H9 (cell line): ENCODE measurements around the gene OLFM4. TPM values are rescaled to one million over a fixed set of nuclear protein-coding genes. Genes with fewer than 3 reads are reported as not detected.
A peak's percentile ranks its signal among the peaks of the same experiment; 100 is the strongest.

Experiments
- DNase-seq: peaks from one replicate; pipeline ENCODE4 v3.0.0-alpha.2; 2017
- H2AFZ ChIP-seq: one replicate; pipeline ENCODE4 v1.6.1; 2013; ENCODE audit warnings: mild to moderate bottlenecking, low read length, control low read depth, moderate library complexity
- H2AK5ac ChIP-seq: 2 replicates; pipeline ENCODE4 v1.6.1; 2013; ENCODE audit warnings: low read length, control low read depth, mixed read lengths; ENCODE audit not compliant: insufficient read length
- H2BK120ac ChIP-seq: one replicate; pipeline ENCODE4 v1.6.1; 2013; ENCODE audit warnings: low read depth, mild to moderate bottlenecking, low read length, control low read depth, inconsistent platforms; ENCODE audit not compliant: poor library complexity, severe bottlenecking
- H2BK12ac ChIP-seq: 2 replicates; pipeline ENCODE4 v1.6.1; 2013; ENCODE audit warnings: low read length, control low read depth, mixed read lengths, low read depth; ENCODE audit not compliant: insufficient read length
- H2BK15ac ChIP-seq: 2 replicates; pipeline ENCODE4 v1.6.1; 2013; ENCODE audit warnings: low read depth, low read length, control low read depth
- H2BK20ac ChIP-seq: one replicate; pipeline ENCODE4 v1.6.1; 2013; ENCODE audit warnings: low read depth, mild to moderate bottlenecking, low read length, control low read depth, inconsistent platforms; ENCODE audit not compliant: poor library complexity, severe bottlenecking
- H2BK5ac ChIP-seq: 2 replicates; pipeline ENCODE4 v1.6.1; 2013; ENCODE audit warnings: low read length, control low read depth, mixed read lengths; ENCODE audit not compliant: insufficient read length
- H3K14ac ChIP-seq: 2 replicates; pipeline ENCODE4 v1.6.1; 2013; ENCODE audit warnings: low read length, control low read depth; ENCODE audit not compliant: insufficient read depth
- H3K18ac ChIP-seq: 2 replicates; pipeline ENCODE4 v1.6.1; 2013; ENCODE audit warnings: low read depth, mild to moderate bottlenecking, mixed read lengths, low read length, control low read depth; ENCODE audit not compliant: insufficient read length
- H3K23ac ChIP-seq: 2 replicates; pipeline ENCODE4 v1.6.1; 2013; ENCODE audit warnings: low read length, control low read depth, mixed read lengths, low read depth; ENCODE audit not compliant: insufficient read length
- H3K23me2 ChIP-seq: 2 replicates; pipeline ENCODE4 v1.6.1; 2013; ENCODE audit warnings: low read depth, mild to moderate bottlenecking, mixed read lengths, low read length, control low read depth; ENCODE audit not compliant: insufficient read length, poor library complexity, severe bottlenecking
- H3K27ac ChIP-seq: 2 replicates; pipeline ENCODE4 v1.5.1; 2013; ENCODE audit warnings: low read length, control low read depth, mixed read lengths, low read depth; ENCODE audit not compliant: insufficient read length
- H3K27me3 ChIP-seq: 2 replicates; pipeline ENCODE4 v1.6.1; 2013; ENCODE audit warnings: low read length, control low read depth, inconsistent platforms; ENCODE audit not compliant: insufficient read depth
- H3K4ac ChIP-seq: 2 replicates; pipeline ENCODE4 v1.6.1; 2013; ENCODE audit warnings: low read depth, mild to moderate bottlenecking, control low read depth, inconsistent platforms, low read length, moderate library complexity
- H3K4me1 ChIP-seq: 2 replicates; pipeline ENCODE4 v1.6.1; 2013; ENCODE audit warnings: low read length, control low read depth, inconsistent platforms; ENCODE audit not compliant: insufficient read depth
- H3K4me2 ChIP-seq: 2 replicates; pipeline ENCODE4 v1.6.1; 2013; ENCODE audit warnings: low read length, control low read depth, mixed read lengths; ENCODE audit not compliant: insufficient read length, insufficient read depth
- H3K56ac ChIP-seq: 2 replicates; pipeline ENCODE4 v1.6.1; 2013; ENCODE audit warnings: low read depth, mild to moderate bottlenecking, mixed read lengths, low read length, control low read depth; ENCODE audit not compliant: insufficient read length
- H3K79me1 ChIP-seq: 2 replicates; pipeline ENCODE4 v1.6.1; 2013; ENCODE audit warnings: low read depth, mild to moderate bottlenecking, moderate library complexity, low read length, control low read depth, inconsistent platforms; ENCODE audit not compliant: insufficient read depth, poor library complexity, severe bottlenecking
- H3K79me2 ChIP-seq: 2 replicates; pipeline ENCODE4 v1.6.1; 2013; ENCODE audit warnings: low read length, control low read depth, inconsistent platforms; ENCODE audit not compliant: insufficient read depth
- H3K9ac ChIP-seq: 2 replicates; pipeline ENCODE4 v1.6.1; 2013; ENCODE audit warnings: low read length, control low read depth, mixed read lengths; ENCODE audit not compliant: insufficient read length; ENCODE audit errors: extremely low read depth
- H3K9me3 ChIP-seq: one replicate; pipeline ENCODE4 v1.6.1; 2013; ENCODE audit warnings: low read depth, low read length, inconsistent platforms; ENCODE audit not compliant: control insufficient read depth
- H3T11ph ChIP-seq: one replicate; pipeline ENCODE4 v1.6.1; 2013; ENCODE audit warnings: mild to moderate bottlenecking, low read length, control low read depth, inconsistent platforms
- H4K20me1 ChIP-seq: one replicate; pipeline ENCODE4 v1.6.1; 2013; ENCODE audit not compliant: control insufficient read depth, insufficient read length, insufficient read depth
- H4K5ac ChIP-seq: 2 replicates; pipeline ENCODE4 v1.6.1; 2013; ENCODE audit warnings: low read depth, mild to moderate bottlenecking, mixed read lengths, low read length, control low read depth; ENCODE audit not compliant: insufficient read length
- H4K8ac ChIP-seq: replicated peaks from 2 replicates; pipeline ENCODE4 v1.6.1; 2013; ENCODE audit warnings: low read length, control low read depth, mixed read lengths, low read depth; ENCODE audit not compliant: insufficient read length
- H4K91ac ChIP-seq: 2 replicates; pipeline ENCODE4 v1.6.1; 2013; ENCODE audit warnings: low read depth, mild to moderate bottlenecking, moderate library complexity, mixed read lengths, low read length, control low read depth; ENCODE audit not compliant: insufficient read length
- H3K27ac Mint-ChIP-seq, 3 experiments: 2 replicates in 2 of 3; 3 replicates in 1 of 3; pipeline ENCODE4 v1.8.0; 2020 to 2021; ENCODE audit warnings: mixed read lengths in 3 of 3, mild to moderate bottlenecking in 1 of 3, moderate library complexity in 1 of 3
- H3K27me3 Mint-ChIP-seq: 2 replicates; pipeline ENCODE4 v1.8.0; 2021; ENCODE audit warnings: low read depth, mild to moderate bottlenecking, moderate library complexity, mixed read lengths
- H3K36me3 Mint-ChIP-seq, 3 experiments: 2 replicates in 2 of 3; 3 replicates in 1 of 3; pipeline ENCODE4 v1.8.0; 2020 to 2021; ENCODE audit warnings: low read depth in 3 of 3, mixed read lengths in 3 of 3; ENCODE audit not compliant: insufficient read depth in 1 of 3
- H3K4me1 Mint-ChIP-seq, 2 experiments: 2 replicates each; pipeline ENCODE4 v1.8.0; 2020; ENCODE audit warnings: mixed read lengths in 2 of 2
- H3K4me3 Mint-ChIP-seq, 2 experiments: 2 replicates in 1 of 2; 3 replicates in 1 of 2; pipeline ENCODE4 v1.8.0; 2020 to 2021; ENCODE audit warnings: mild to moderate bottlenecking in 2 of 2, mixed read lengths in 2 of 2, moderate library complexity in 1 of 2
- H3K9me3 Mint-ChIP-seq, 2 experiments: 2 replicates in 1 of 2; 3 replicates in 1 of 2; pipeline ENCODE4 v1.8.0; 2020; ENCODE audit warnings: mild to moderate bottlenecking in 2 of 2, mixed read lengths in 2 of 2, moderate library complexity in 1 of 2
- CTCF ChIP-seq: fragments of 200-600 bp; sonication (generic); conservative IDR thresholded peaks from 3 replicates; pipeline ENCODE4 v1.8.0; 2021; ENCODE audit warnings: antibody characterized with exemption, mild to moderate bottlenecking
- WGBS: extraction: QIAGEN DNeasy Blood & Tissue Kit; methylation state at CpG from one replicate; pipeline ENCODE4 v1.1.7; 2013; ENCODE audit warnings: missing lambda C conversion rate, low lambda C conversion rate, mixed read lengths; ENCODE audit not compliant: insufficient read length; ENCODE audit errors: extremely low coverage; 5-methylcytosine and 5-hydroxymethylcytosine counted together
- total RNA-seq: library from RNA; stranded (reverse); gene quantifications from 2 replicates; pipeline ENCODE4 v1.2.1, GENCODE V29; 2021

OLFM4 gene
- total RNA-seq, 1 experiment from 2014 or later: not detected

- Histone ChIP-seq H4K8ac (no peak overlapping the region), H3K14ac (no peak overlapping the region), H3K18ac (no peak overlapping the region), H2AFZ (no peak overlapping the region), H3K79me2 (no peaks in the 10 kb centered on the region), H3K9me3 (no peaks in the 10 kb centered on the region), H3K27me3 (no peaks in the 10 kb centered on the region), H2BK12ac (no peak overlapping the region), H3K4me2 (no peak overlapping the region), H4K5ac (no peak overlapping the region), H3K27ac (no peak overlapping the region), H2AK5ac (no peak overlapping the region), H2BK120ac (no peak overlapping the region), H3K4me1 (0 out of 2 replicates have a peak, but pooled peaks cover 2% of the 10 kb centered on the region), H2BK15ac (no peak overlapping the region), H3K56ac (no peak overlapping the region), H3T11ph (no peak overlapping the region), H4K20me1 (no peaks in the 10 kb centered on the region), H2BK20ac (no peak overlapping the region), H3K23me2 (no peaks in the 10 kb centered on the region), H3K23ac (no peak overlapping the region), H2BK5ac (no peak overlapping the region), H3K9ac (no peak overlapping the region), H4K91ac (no peak overlapping the region), H3K4ac (no peak overlapping the region), H3K79me1 (no peaks in the 10 kb centered on the region)
- TF ChIP-seq CTCF: no peak
- Mint-ChIP-seq H3K4me3 (no peak overlapping the region), H3K27me3 (peaks cover 3% of the 10 kb centered on the region), H3K4me1 (no peaks in the 10 kb centered on the region), H3K27ac (0 out of 7 replicates have a peak overlapping the region, but pooled peaks of 1 of the 3 experiments have one; percentile 20), H3K36me3 (no peaks in the 10 kb centered on the region), H3K9me3 (peaks cover 0 to 4% of the 10 kb centered on the region in 2 experiments; a peak in 2 of 5 replicates)
- no peak for DNase-seq
- WGBS: no CpG with 5 or more reads among the region's 5 CpGs
These were observed 11.1 kb upstream of the OLFM4 start for GRCh38 chr13:53017433-53017970.
